ENCODE data around the gene PAQR7.
"Not testable (repeated sequence)": the region's sequence is repeated elsewhere in the genome, so short reads cannot be mapped to it uniquely, and the experiment has no call there.

The PAQR7 gene

GRCh38 chr1:25844536-25845337 lies 30.8 kb downstream of the PAQR7 start:
- no peak for DNase-seq (ENCODE audit: low read depth)

- no peak for DNase-seq (ENCODE audit: low read depth)
Measured at GRCh38 chr1:25843483-25843882, 32.0 kb downstream of the PAQR7 start.

GRCh38 chr1:25839808-25840207 lies 35.7 kb downstream of the PAQR7 start:
- DNase-seq (ENCODE audit: low read depth) = not testable (repeated sequence)

- no peak for DNase-seq (ENCODE audit: low read depth)
Measured at GRCh38 chr1:25837262-25837875, 38.1 kb downstream of the PAQR7 start.

- DNase-seq (ENCODE audit: low read depth) = no peak
Measured at GRCh38 chr1:25836695-25837094, 38.8 kb downstream of the PAQR7 start.

- DNase-seq (ENCODE audit: low read depth) = no peak
Measured at GRCh38 chr1:25834894-25835293, 40.6 kb downstream of the PAQR7 start.

- no peak for DNase-seq (ENCODE audit: low read depth)
Measured at GRCh38 chr1:25833158-25833557, 42.4 kb downstream of the PAQR7 start.

GRCh38 chr1:25832336-25833037 lies 43.0 kb downstream of the PAQR7 start:
- DNase-seq (ENCODE audit: low read depth) = no peak

GRCh38 chr1:25831569-25832196 lies 43.8 kb downstream of the PAQR7 start:
- no peak for DNase-seq (ENCODE audit: low read depth)

GRCh38 chr1:25829046-25829445 lies 46.5 kb downstream of the PAQR7 start:
- no peak for DNase-seq (ENCODE audit: low read depth)

GRCh38 chr1:25828491-25828890 lies 47.0 kb downstream of the PAQR7 start:
- no peak for DNase-seq (ENCODE audit: low read depth)

GRCh38 chr1:25826571-25826970 lies 48.9 kb downstream of the PAQR7 start:
- no peak for DNase-seq (ENCODE audit: low read depth)

- DNase-seq (ENCODE audit: low read depth) = no peak
Measured at GRCh38 chr1:25825605-25826004, 49.9 kb downstream of the PAQR7 start.

GRCh38 chr1:25821630-25822091 lies 53.8 kb downstream of the PAQR7 start:
- DNase-seq (ENCODE audit: low read depth) = no peak

- no peak for DNase-seq (ENCODE audit: low read depth)
Measured at GRCh38 chr1:25821112-25821476, 54.4 kb downstream of the PAQR7 start.

- peak; percentile 47 for DNase-seq (ENCODE audit: low read depth)
Measured at GRCh38 chr1:25820247-25821111, 55.0 kb downstream of the PAQR7 start.

GRCh38 chr1:25819491-25820246 lies 55.8 kb downstream of the PAQR7 start, which contains the start of gene MTFR1L:
Gene MTFR1L, plus strand, starts transcription at chr1:25819954. Its CDS starts 3,151 bp downstream, at chr1:25823105.
- peak; percentile 90 for DNase-seq (ENCODE audit: low read depth)

- no peak for DNase-seq (ENCODE audit: low read depth)
Measured at GRCh38 chr1:25818569-25818968, 56.9 kb downstream of the PAQR7 start.

- DNase-seq (ENCODE audit: low read depth) = no peak
Measured at GRCh38 chr1:25817840-25818501, 57.5 kb downstream of the PAQR7 start.

GRCh38 chr1:25816112-25816718 lies 59.3 kb downstream of the PAQR7 start:
- DNase-seq (ENCODE audit: low read depth) = no peak
